Kidney (tissue), 14 donors: Measurements from ENCODE around the gene SP8. TPM values are rescaled to one million over a fixed set of nuclear protein-coding genes. Genes with fewer than 3 reads are reported as not detected.
A peak's percentile ranks its signal among the peaks of the same experiment; 100 is the strongest.

Experiments
- DNase-seq, 5 donors: peaks; one replicate each; pipeline ENCODE4 v3.0.0-alpha.2; 2013 to 2020
- FAIRE-seq: peaks from 2 replicates; lab custom pipeline; 2012; peaks lifted over from hg19 to GRCh38; lab: Jason Lieb, UNC
- H3K27ac ChIP-seq, 2 donors: one replicate each; pipeline ENCODE4 v1.7.0; 2013; ENCODE audit warnings: low read depth in 2 of 2, low read length in 2 of 2, inconsistent platforms in 1 of 2
- H3K27me3 ChIP-seq: one replicate; pipeline ENCODE4 v1.7.1; 2013; ENCODE audit warnings: low read length, inconsistent platforms; ENCODE audit not compliant: control insufficient read depth, insufficient read depth
- H3K36me3 ChIP-seq, 3 donors: one replicate each; pipeline versions ENCODE4 v1.7.0 to v1.7.1; 2013; ENCODE audit warnings: low read length in 3 of 3, control low read depth in 1 of 3, inconsistent platforms in 1 of 3; ENCODE audit not compliant: insufficient read depth in 3 of 3, control insufficient read depth in 2 of 3
- H3K4me1 ChIP-seq, 3 donors: one replicate each; pipeline versions ENCODE4 v1.7.0 to v1.7.1; 2013; ENCODE audit warnings: low read length in 3 of 3, inconsistent platforms in 1 of 3, low read depth in 1 of 3; ENCODE audit not compliant: control insufficient read depth in 2 of 3, insufficient read depth in 2 of 3
- H3K4me3 ChIP-seq, 3 donors: one replicate each; pipeline versions ENCODE4 v1.7.0 to v1.8.1; 2013; ENCODE audit warnings: low read length in 3 of 3, control low read depth in 1 of 3, inconsistent platforms in 1 of 3
- H3K9ac ChIP-seq, 3 donors: one replicate each; pipeline versions ENCODE4 v1.7.0 to v1.7.1; 2013; ENCODE audit warnings: low read length in 3 of 3, control low read depth in 1 of 3, inconsistent platforms in 1 of 3
- H3K9me3 ChIP-seq, 3 donors: one replicate each; pipeline versions ENCODE4 v1.7.0 to v1.7.1; 2013; ENCODE audit warnings: low read length in 3 of 3, control low read depth in 1 of 3, inconsistent platforms in 1 of 3; ENCODE audit not compliant: control insufficient read depth in 2 of 3, insufficient read depth in 1 of 3
- CTCF ChIP-seq: IDR thresholded peaks from 3 replicates; pipeline ENCODE4 v1.5.1; 2012; ENCODE audit warnings: mild to moderate bottlenecking, moderate library complexity, borderline replicate concordance; ENCODE audit not compliant: insufficient read depth; ENCODE audit errors: extremely low read depth
- intact Hi-C: fragments of 100-400 bp; cut with DNase I; formaldehyde crosslinking; loops from one replicate; pipeline ENCODE4 v1.11.1; 2022
- polyA plus RNA-seq: library from polyadenylated mRNA; stranded (reverse); fragments of 350-450 nt; fragmentation: Illumina TruSeq; extraction: RNeasy Lipid Tissue Mini Kit (QIAGEN cat#74804); gene quantifications from one replicate; pipeline ENCODE4 v1.2.3, GENCODE V29; 2014; ENCODE audit warnings: low read depth, low replicate concordance; ENCODE audit not compliant: insufficient read depth
- total RNA-seq: library from RNA; stranded (reverse); fragmentation: NEBNext Ultra II Directional; extraction: Animal tissue kit (Norgen Biotek cat#: 25700); gene quantifications from one replicate; pipeline ENCODE4 v1.2.1, GENCODE V29; 2021
- donor health status: control.
- donor health status: control.
- donor health status: control.
- donor health status: control.
- donor health status: control.
- donor health status: DM: yes; HTN: yes; CAD: no.
- donor health status: Normal renal cell carcinoma (clear cell type).

Gene SP8
- total and polyA plus RNA-seq, 2 donors from 2014 or later, result not detected

- no peak for FAIRE-seq
- TF ChIP-seq CTCF, result no peak
- intact Hi-C loops, result no loop called here
Observed at GRCh38 chr7:20798081-20798693, 11.5 kb upstream of the SP8 start.

GRCh38 chr7:20797462-20798080 lies 10.9 kb upstream of the SP8 start:
- DNase-seq (peak; percentile 31 to 74 (median 53)), FAIRE-seq (no peak)
- Histone ChIP-seq H3K27ac (no peak overlapping the region), H3K4me3 (peak overlapping the region; percentile 6 to 64 (median 36)), H3K9me3 (peaks cover 0 to 5% (median 0%) of the 10 kb centered on the region in 3 donors), H3K36me3 (no peaks in the 10 kb centered on the region), H3K27me3 (peaks cover 73% of the 10 kb centered on the region), H3K9ac (no peak overlapping the region), H3K4me1 (peaks cover 0 to 10% (median 6%) of the 10 kb centered on the region in 3 donors)
- no peak for TF ChIP-seq CTCF
- intact Hi-C loops, result no loop called here

More at GRCh38 chr7:20798081-20798693, 11.5 kb upstream of the SP8 start:
- Histone ChIP-seq H3K9ac (no peak overlapping the region), H3K9me3 (peaks cover 0 to 4% (median 0%) of the 10 kb centered on the region in 3 donors), H3K27me3 (peaks cover 67% of the 10 kb centered on the region), H3K4me3 (no peak overlapping the region), H3K4me1 (peaks cover 0 to 10% (median 6%) of the 10 kb centered on the region in 3 donors), H3K36me3 (no peaks in the 10 kb centered on the region), H3K27ac (no peak overlapping the region)
- DNase-seq, result peak; percentile 37 to 85 (median 50)

- H3K27ac ChIP-seq, result no peak overlapping the region
- peaks cover 0 to 10% (median 6%) of the 10 kb centered on the region in 3 donors for H3K4me1 ChIP-seq
- no peak overlapping the region for H3K9ac ChIP-seq
- peak overlapping the region in 2 of 3 donors; percentile 36 to 64 for H3K4me3 ChIP-seq
- peaks cover 0 to 5% (median 0%) of the 10 kb centered on the region in 3 donors for H3K9me3 ChIP-seq
- TF ChIP-seq CTCF, result no peak
- no peak for FAIRE-seq
- peaks cover 78% of the 10 kb centered on the region for H3K27me3 ChIP-seq
- no peaks in the 10 kb centered on the region for H3K36me3 ChIP-seq
- DNase-seq, result peak in 2 of 5 donors; percentile 17 to 38
- intact Hi-C loops, result no loop called here
Observed at GRCh38 chr7:20797042-20797461, 10.4 kb upstream of the SP8 start.
